GM12878 (cell line): ENCODE data around the gene MGLL. TPM values are rescaled to one million over a fixed set of nuclear protein-coding genes. Genes with fewer than 3 reads are reported as not detected.

Source experiments
- ASH2L ChIP-seq: fragments of 300-600, 200-600 bp; sonication (generic); IDR thresholded peaks from 2 replicates; pipeline ENCODE4 v1.6.1; 2017; ENCODE audit warnings: low read depth, mild to moderate bottlenecking, borderline replicate concordance
- ATF7 ChIP-seq: fragments of 450-650 bp; IDR thresholded peaks from 2 replicates; pipeline ENCODE4 v1.6.1; 2016; ENCODE audit warnings: low read depth, mild to moderate bottlenecking
- CHD1 ChIP-seq: IDR thresholded peaks from 2 replicates; pipeline ENCODE4 v1.6.1; 2012; ENCODE audit warnings: low read depth, low read length, improper control_type of control experiment
- DPF2 ChIP-seq: fragments of 450-650 bp; IDR thresholded peaks from 2 replicates; pipeline ENCODE4 v1.6.1; 2017; ENCODE audit warnings: mild to moderate bottlenecking
- EP300 ChIP-seq, 2 experiments: fragments of 150-350 bp in 1 of 2; IDR thresholded peaks; 2 replicates each; pipeline ENCODE4 v1.6.1; 2011 to 2012; ENCODE audit warnings: low read depth in 2 of 2, low read length in 2 of 2, borderline replicate concordance in 1 of 2, improper control_type of control experiment in 1 of 2, inconsistent platforms in 1 of 2; ENCODE audit not compliant: control insufficient read depth in 1 of 2
- ESRRA ChIP-seq: IDR thresholded peaks from 2 replicates; pipeline ENCODE4 v1.6.1; 2012; ENCODE audit warnings: mild to moderate bottlenecking, low read length, improper control_type of control experiment
- HDAC2 ChIP-seq: fragments of 200-600 bp; sonication (generic); IDR thresholded peaks from 2 replicates; pipeline ENCODE4 v1.6.1; 2017
- HDAC6 ChIP-seq: fragments of 200-600 bp; sonication (generic); IDR thresholded peaks from one replicate; pipeline ENCODE4 v1.8.0; 2017; ENCODE audit warnings: antibody characterized with exemption; ENCODE audit not compliant: unreplicated experiment
- IRF4 ChIP-seq: IDR thresholded peaks from 2 replicates; pipeline ENCODE4 v1.6.1; 2011; ENCODE audit warnings: low read depth, low read length
- MYB ChIP-seq: fragments of 150-350 bp; IDR thresholded peaks from 2 replicates; pipeline ENCODE4 v1.6.1; 2014; ENCODE audit warnings: mild to moderate bottlenecking, low read depth, low read length, borderline replicate concordance
- NR2F1 ChIP-seq: fragments of 450-650 bp; conservative IDR thresholded peaks from 2 replicates; pipeline ENCODE4 v1.6.1; 2017; ENCODE audit warnings: mild to moderate bottlenecking
- POLR2A ChIP-seq: IDR thresholded peaks from 2 replicates; pipeline ENCODE4 v1.6.1; 2011; ENCODE audit warnings: low read depth, mild to moderate bottlenecking, low read length
- RB1 ChIP-seq: fragments of 450-650 bp; formaldehyde crosslinking; IDR thresholded peaks from 2 replicates; pipeline ENCODE4 v1.6.1; 2017; ENCODE audit warnings: mild to moderate bottlenecking, borderline replicate concordance
- RCOR1 ChIP-seq: conservative IDR thresholded peaks from 2 replicates; pipeline ENCODE4 v1.6.1; 2012; ENCODE audit warnings: low read depth, low read length, improper control_type of control experiment
- RELA ChIP-seq: fragments of 450-650 bp; IDR thresholded peaks from 2 replicates; pipeline ENCODE4 v1.8.0; 2014; ENCODE audit warnings: borderline replicate concordance; ENCODE audit not compliant: partially characterized antibody
- TCF3 ChIP-seq: IDR thresholded peaks from 2 replicates; pipeline ENCODE4 v1.6.1; 2012; ENCODE audit warnings: low read depth, mild to moderate bottlenecking, low read length, borderline replicate concordance; ENCODE audit not compliant: insufficient read depth
- YY1 ChIP-seq: IDR thresholded peaks from 2 replicates; pipeline ENCODE4 v1.6.1; 2011; ENCODE audit warnings: low read depth, mild to moderate bottlenecking, low read length
- ZNF24 ChIP-seq: fragments of 450-650 bp; IDR thresholded peaks from 2 replicates; pipeline ENCODE4 v1.6.1; 2017; ENCODE audit warnings: antibody characterized with exemption, mild to moderate bottlenecking
- ZNF274 ChIP-seq: IDR thresholded peaks from one replicate; pipeline ENCODE4 v1.8.0; 2011; ENCODE audit not compliant: insufficient read length, insufficient read depth
- ZSCAN29 ChIP-seq: fragments of 450-650 bp; IDR thresholded peaks from 2 replicates; pipeline ENCODE4 v1.6.1; 2017; ENCODE audit warnings: mild to moderate bottlenecking, moderate library complexity
- polyA plus RNA-seq, 11 experiments: library from polyadenylated mRNA; depleted of rRNA in 4 of 11; unstranded in 6 of 11; stranded (reverse) in 5 of 11; fragments of >200 nt; fragmentation: Nextera tagmentation in 4 of 11; fragmentation: Illumina TruSeq in 1 of 11; extraction: Ambion mirVana in 4 of 11; extraction: Trizol in 1 of 11; gene quantifications; 1 replicate in 1 of 11; 2 replicates in 10 of 11; pipeline versions ENCODE4 v1.2.1 to v1.2.3, GENCODE V29; 2011 to 2016; ENCODE audit warnings: inconsistent platforms in 2 of 11, missing spikeins in 2 of 11, low read depth in 1 of 11
- total RNA-seq, 4 experiments: library from RNA; depleted of rRNA in 3 of 4; stranded (reverse); fragments of >200 nt in 3 of 4; fragmentation: Illumina TruSeq in 1 of 4; extraction: Trizol in 1 of 4; gene quantifications; 2 replicates each; pipeline versions ENCODE4 v1.2.1 to v1.2.3, GENCODE V29; 2013 to 2021
- TF ChIP-seq, protein P1 (sequence below): fragments of 450-650 bp; formaldehyde crosslinking; IDR thresholded peaks from 2 replicates; pipeline ENCODE4 v1.4.0; 2020; ENCODE audit warnings: mild to moderate bottlenecking, moderate library complexity
- TF ChIP-seq, protein P2 (sequence below): IDR thresholded peaks from 2 replicates; pipeline ENCODE4 v1.6.1; 2012; ENCODE audit warnings: improper control_type of control experiment, low read depth, low read length; ENCODE audit not compliant: insufficient replicate concordance
- TF ChIP-seq, protein P3 (sequence below): IDR thresholded peaks from 2 replicates; pipeline ENCODE4 v1.6.1; 2011; ENCODE audit warnings: low read depth, mild to moderate bottlenecking, low read length, moderate library complexity, borderline replicate concordance; ENCODE audit errors: extremely low read depth

MGLL gene
- total and polyA plus RNA-seq, 10 of the 15 experiments (the other 5 are each of a cell fraction or from before 2014, with no cell fraction given), result 44.9 to 177 (median 72.9) TPM

DNA sequence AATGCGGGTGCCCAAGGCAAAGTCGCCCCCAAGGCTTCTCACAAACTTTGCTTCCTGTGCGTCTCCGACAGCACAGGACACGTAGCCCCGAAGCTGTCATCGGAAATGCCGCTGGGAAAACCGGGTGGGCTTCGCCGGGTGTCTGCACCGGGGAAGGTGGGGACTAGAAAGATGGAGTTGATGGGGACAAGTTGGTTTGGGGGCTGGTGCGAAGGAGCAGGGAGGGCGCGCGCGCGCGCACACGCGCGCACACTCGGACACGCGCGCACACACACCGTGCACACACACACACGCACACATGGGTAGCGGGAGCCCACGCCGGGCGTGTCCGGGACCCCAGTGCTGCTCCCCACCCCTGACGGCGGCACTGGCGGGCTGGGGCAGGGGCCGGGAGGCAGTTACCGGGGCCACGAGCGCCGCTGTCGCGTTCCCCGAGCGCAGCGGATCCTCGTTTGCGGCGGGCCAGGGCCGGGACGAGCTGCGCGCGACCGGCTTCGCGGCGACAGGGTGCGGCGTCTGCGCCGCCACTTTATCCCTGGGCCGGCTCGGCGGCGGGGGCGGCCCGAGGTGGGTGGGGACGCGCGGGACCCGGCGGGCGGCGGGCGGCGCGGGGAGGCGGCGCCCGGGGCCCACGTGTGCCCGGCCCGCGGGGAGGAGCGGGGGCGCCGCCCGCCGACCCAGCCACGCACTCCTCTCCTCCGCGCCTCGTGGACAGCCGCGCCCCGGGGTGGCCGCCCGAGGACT, 539 bp upstream of the MGLL start (continued):
- TF ChIP-seq, protein P1, sequence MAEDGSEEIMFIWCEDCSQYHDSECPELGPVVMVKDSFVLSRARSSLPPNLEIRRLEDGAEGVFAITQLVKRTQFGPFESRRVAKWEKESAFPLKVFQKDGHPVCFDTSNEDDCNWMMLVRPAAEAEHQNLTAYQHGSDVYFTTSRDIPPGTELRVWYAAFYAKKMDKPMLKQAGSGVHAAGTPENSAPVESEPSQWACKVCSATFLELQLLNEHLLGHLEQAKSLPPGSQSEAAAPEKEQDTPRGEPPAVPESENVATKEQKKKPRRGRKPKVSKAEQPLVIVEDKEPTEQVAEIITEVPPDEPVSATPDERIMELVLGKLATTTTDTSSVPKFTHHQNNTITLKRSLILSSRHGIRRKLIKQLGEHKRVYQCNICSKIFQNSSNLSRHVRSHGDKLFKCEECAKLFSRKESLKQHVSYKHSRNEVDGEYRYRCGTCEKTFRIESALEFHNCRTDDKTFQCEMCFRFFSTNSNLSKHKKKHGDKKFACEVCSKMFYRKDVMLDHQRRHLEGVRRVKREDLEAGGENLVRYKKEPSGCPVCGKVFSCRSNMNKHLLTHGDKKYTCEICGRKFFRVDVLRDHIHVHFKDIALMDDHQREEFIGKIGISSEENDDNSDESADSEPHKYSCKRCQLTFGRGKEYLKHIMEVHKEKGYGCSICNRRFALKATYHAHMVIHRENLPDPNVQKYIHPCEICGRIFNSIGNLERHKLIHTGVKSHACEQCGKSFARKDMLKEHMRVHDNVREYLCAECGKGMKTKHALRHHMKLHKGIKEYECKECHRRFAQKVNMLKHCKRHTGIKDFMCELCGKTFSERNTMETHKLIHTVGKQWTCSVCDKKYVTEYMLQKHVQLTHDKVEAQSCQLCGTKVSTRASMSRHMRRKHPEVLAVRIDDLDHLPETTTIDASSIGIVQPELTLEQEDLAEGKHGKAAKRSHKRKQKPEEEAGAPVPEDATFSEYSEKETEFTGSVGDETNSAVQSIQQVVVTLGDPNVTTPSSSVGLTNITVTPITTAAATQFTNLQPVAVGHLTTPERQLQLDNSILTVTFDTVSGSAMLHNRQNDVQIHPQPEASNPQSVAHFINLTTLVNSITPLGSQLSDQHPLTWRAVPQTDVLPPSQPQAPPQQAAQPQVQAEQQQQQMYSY, result 0 out of 2 replicates have a peak, but pooled peaks have one; percentile 36
- TF ChIP-seq POLR2A, result peak; percentile 68
- TF ChIP-seq NR2F1, result no peak
- TF ChIP-seq IRF4, result no peak
- no peak for TF ChIP-seq ZSCAN29
- no peak for TF ChIP-seq ATF7
- no peak for TF ChIP-seq CHD1
- no peak for TF ChIP-seq EP300 (IDR thresholded peaks at IDR 0.05; ENCODE audit: borderline replicate concordance in 1 of 2, control insufficient read depth in 1 of 2, low read depth in 2 of 2, low read length in 2 of 2)
- TF ChIP-seq YY1, result peak; percentile 29; the same call in 1 of the 2 replicates
- TF ChIP-seq RCOR1, result no peak
- TF ChIP-seq MYB, result no peak
- no peak for TF ChIP-seq HDAC2
- TF ChIP-seq HDAC6, result peak; percentile 96
- TF ChIP-seq, protein P2, sequence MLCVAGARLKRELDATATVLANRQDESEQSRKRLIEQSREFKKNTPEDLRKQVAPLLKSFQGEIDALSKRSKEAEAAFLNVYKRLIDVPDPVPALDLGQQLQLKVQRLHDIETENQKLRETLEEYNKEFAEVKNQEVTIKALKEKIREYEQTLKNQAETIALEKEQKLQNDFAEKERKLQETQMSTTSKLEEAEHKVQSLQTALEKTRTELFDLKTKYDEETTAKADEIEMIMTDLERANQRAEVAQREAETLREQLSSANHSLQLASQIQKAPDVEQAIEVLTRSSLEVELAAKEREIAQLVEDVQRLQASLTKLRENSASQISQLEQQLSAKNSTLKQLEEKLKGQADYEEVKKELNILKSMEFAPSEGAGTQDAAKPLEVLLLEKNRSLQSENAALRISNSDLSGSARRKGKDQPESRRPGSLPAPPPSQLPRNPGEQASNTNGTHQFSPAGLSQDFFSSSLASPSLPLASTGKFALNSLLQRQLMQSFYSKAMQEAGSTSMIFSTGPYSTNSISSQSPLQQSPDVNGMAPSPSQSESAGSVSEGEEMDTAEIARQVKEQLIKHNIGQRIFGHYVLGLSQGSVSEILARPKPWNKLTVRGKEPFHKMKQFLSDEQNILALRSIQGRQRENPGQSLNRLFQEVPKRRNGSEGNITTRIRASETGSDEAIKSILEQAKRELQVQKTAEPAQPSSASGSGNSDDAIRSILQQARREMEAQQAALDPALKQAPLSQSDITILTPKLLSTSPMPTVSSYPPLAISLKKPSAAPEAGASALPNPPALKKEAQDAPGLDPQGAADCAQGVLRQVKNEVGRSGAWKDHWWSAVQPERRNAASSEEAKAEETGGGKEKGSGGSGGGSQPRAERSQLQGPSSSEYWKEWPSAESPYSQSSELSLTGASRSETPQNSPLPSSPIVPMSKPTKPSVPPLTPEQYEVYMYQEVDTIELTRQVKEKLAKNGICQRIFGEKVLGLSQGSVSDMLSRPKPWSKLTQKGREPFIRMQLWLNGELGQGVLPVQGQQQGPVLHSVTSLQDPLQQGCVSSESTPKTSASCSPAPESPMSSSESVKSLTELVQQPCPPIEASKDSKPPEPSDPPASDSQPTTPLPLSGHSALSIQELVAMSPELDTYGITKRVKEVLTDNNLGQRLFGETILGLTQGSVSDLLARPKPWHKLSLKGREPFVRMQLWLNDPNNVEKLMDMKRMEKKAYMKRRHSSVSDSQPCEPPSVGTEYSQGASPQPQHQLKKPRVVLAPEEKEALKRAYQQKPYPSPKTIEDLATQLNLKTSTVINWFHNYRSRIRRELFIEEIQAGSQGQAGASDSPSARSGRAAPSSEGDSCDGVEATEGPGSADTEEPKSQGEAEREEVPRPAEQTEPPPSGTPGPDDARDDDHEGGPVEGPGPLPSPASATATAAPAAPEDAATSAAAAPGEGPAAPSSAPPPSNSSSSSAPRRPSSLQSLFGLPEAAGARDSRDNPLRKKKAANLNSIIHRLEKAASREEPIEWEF, result no peak
- peak; percentile 47; the same call in 1 of the 2 replicates for TF ChIP-seq RB1
- no peak for TF ChIP-seq ESRRA
- no peak for TF ChIP-seq ZNF274
- TF ChIP-seq DPF2, result peak; percentile 51; the same call in 1 of the 2 replicates
- TF ChIP-seq RELA, result no peak
- 0 out of 2 replicates have a peak, but pooled peaks have one; percentile 28 for TF ChIP-seq ASH2L
- no peak for TF ChIP-seq ZNF24
- TF ChIP-seq, protein P3, sequence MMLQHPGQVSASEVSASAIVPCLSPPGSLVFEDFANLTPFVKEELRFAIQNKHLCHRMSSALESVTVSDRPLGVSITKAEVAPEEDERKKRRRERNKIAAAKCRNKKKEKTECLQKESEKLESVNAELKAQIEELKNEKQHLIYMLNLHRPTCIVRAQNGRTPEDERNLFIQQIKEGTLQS, result no peak
- TF ChIP-seq TCF3, result 0 out of 2 replicates have a peak, but pooled peaks have one; percentile 50
